Body of pancreas (tissue), 4 donors: ENCODE results near the gene LAMC2.

Source experiments
- POLR2A ChIP-seq, 3 donors: fragments of 450-650 bp; IDR thresholded peaks; one replicate each; pipeline ENCODE4 v1.6.1; 2016; ENCODE audit warnings: antibody characterized with exemption in 3 of 3, mild to moderate bottlenecking in 2 of 3
- TF ChIP-seq, protein P1 (sequence below), 7 experiments: fragments of 450-650 bp in 4 of 7; fragments of 200-600 bp in 3 of 7; sonication (generic) in 3 of 7; IDR thresholded peaks; one replicate each; pipeline ENCODE4 v1.5.1; 2016 to 2019; ENCODE audit warnings: antibody characterized with exemption in 7 of 7

GRCh38 chr1:183231545-183231944, 45.5 kb downstream of the LAMC2 start:
- TF ChIP-seq, protein P1, sequence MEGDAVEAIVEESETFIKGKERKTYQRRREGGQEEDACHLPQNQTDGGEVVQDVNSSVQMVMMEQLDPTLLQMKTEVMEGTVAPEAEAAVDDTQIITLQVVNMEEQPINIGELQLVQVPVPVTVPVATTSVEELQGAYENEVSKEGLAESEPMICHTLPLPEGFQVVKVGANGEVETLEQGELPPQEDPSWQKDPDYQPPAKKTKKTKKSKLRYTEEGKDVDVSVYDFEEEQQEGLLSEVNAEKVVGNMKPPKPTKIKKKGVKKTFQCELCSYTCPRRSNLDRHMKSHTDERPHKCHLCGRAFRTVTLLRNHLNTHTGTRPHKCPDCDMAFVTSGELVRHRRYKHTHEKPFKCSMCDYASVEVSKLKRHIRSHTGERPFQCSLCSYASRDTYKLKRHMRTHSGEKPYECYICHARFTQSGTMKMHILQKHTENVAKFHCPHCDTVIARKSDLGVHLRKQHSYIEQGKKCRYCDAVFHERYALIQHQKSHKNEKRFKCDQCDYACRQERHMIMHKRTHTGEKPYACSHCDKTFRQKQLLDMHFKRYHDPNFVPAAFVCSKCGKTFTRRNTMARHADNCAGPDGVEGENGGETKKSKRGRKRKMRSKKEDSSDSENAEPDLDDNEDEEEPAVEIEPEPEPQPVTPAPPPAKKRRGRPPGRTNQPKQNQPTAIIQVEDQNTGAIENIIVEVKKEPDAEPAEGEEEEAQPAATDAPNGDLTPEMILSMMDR (IDR thresholded peaks at IDR 0.05) = no peak
- no peak for TF ChIP-seq POLR2A (IDR thresholded peaks at IDR 0.05)
